Panc1 (cell line): Measurements from ENCODE around the gene DUSP10. TPM values are rescaled to one million over a fixed set of nuclear protein-coding genes. Genes with fewer than 3 reads are reported as not detected.

ENCODE experiments used
- ATAC-seq: fragments of 200-7000 bp; cut with Tn5 transposase; 2 replicates; pipeline ENCODE4 v1.9.1; 2020; ENCODE audit warnings: mild to moderate bottlenecking, moderate library complexity
- BruUV-seq: library from RNA; stranded (reverse); fragments of 400-500 nt; replicated peaks from 2 replicates; lab custom pipeline; 2021; lab: Mats Ljungman, UMichigan
- CTCF ChIA-PET: fragments of 300-600 bp; sonication (Branson Sonifier 250); formaldehyde crosslinking; loops from one replicate; lab custom pipeline; 2022; ENCODE audit warnings: antibody characterized with exemption; lab: Charles Lee
- POLR2A ChIA-PET: fragments of 300-600 bp; sonication (Branson Sonifier 250); formaldehyde crosslinking; loops from one replicate; lab custom pipeline; 2022; ENCODE audit warnings: antibody characterized with exemption; lab: Charles Lee
- DNase-seq: peaks from one replicate; pipeline ENCODE4 v3.0.0-alpha.2; 2010; ENCODE audit warnings: low read depth, low spot score
- H3K27ac ChIP-seq: 2 replicates; pipeline ENCODE4 v1.5.1; 2011; ENCODE audit warnings: mild to moderate bottlenecking, low read length, inconsistent platforms
- H3K27me3 ChIP-seq: fragments of 200-500 bp; sonication (Bioruptor generic); 2 replicates; pipeline ENCODE4 v1.6.0; 2014; ENCODE audit warnings: low read length, inconsistent platforms; ENCODE audit not compliant: control insufficient read depth, insufficient read depth
- H3K36me3 ChIP-seq: fragments of 200-500 bp; sonication (Bioruptor generic); 2 replicates; pipeline ENCODE4 v1.5.1; 2014; ENCODE audit warnings: inconsistent platforms, mild to moderate bottlenecking, low read length, moderate library complexity; ENCODE audit not compliant: control insufficient read depth, insufficient read depth
- H3K4me1 ChIP-seq: 2 replicates; pipeline ENCODE4 v1.5.1; 2011; ENCODE audit warnings: inconsistent platforms, mild to moderate bottlenecking, low read length, moderate library complexity; ENCODE audit not compliant: control insufficient read depth, insufficient read depth
- H3K4me3 ChIP-seq, 2 experiments: 2 replicates each; pipeline ENCODE4 v1.5.1; 2011 to 2012; ENCODE audit warnings: low read depth in 2 of 2, low read length in 2 of 2, mild to moderate bottlenecking in 2 of 2, inconsistent platforms in 1 of 2, moderate library complexity in 1 of 2
- H3K9me3 ChIP-seq: fragments of 200-500 bp; sonication (Bioruptor generic); 2 replicates; pipeline ENCODE4 v1.5.1; 2014; ENCODE audit warnings: low read depth, mild to moderate bottlenecking, inconsistent platforms, low read length, moderate library complexity; ENCODE audit not compliant: control insufficient read depth, insufficient read depth
- CTCF ChIP-seq: fragments of 450-650 bp; IDR thresholded peaks from 2 replicates; pipeline ENCODE4 v1.5.1; 2017; ENCODE audit warnings: mild to moderate bottlenecking
- POLR2AphosphoS5 ChIP-seq: IDR thresholded peaks from 2 replicates; pipeline ENCODE4 v1.6.1; 2012; ENCODE audit warnings: mild to moderate bottlenecking, low read depth, low read length, moderate library complexity
- SIN3A ChIP-seq: IDR thresholded peaks from 2 replicates; pipeline ENCODE4 v1.6.1; 2012; ENCODE audit warnings: low read depth, mild to moderate bottlenecking, low read length, moderate library complexity, borderline replicate concordance; ENCODE audit not compliant: insufficient read depth
- TCF7L2 ChIP-seq: IDR thresholded peaks from 2 replicates; pipeline ENCODE4 v1.6.1; 2011; ENCODE audit warnings: mild to moderate bottlenecking, low read depth, low read length, inconsistent platforms
- in situ Hi-C: cut with HindIII; loops from 2 replicates; pipeline ENCODE4 v1.10.0; 2016; ENCODE audit warnings: low sequenced_read_pairs, low pct_unique_long_range_greater_than_20kb
- intact Hi-C: fragments of 100-400 bp; cut with micrococcal nuclease; formaldehyde crosslinking; loops from one replicate; pipeline ENCODE4 v1.10.0; 2022; ENCODE audit not compliant: unreplicated experiment
- total RNA-seq: library from RNA; stranded (reverse); gene quantifications from one replicate; pipeline ENCODE4 v1.2.1, GENCODE V29; 2021; ENCODE audit not compliant: unreplicated experiment
- TF ChIP-seq, protein P1 (sequence below), 2 experiments: IDR thresholded peaks; 2 replicates each; pipeline ENCODE4 v1.6.1; 2011 to 2012; ENCODE audit warnings: low read depth in 2 of 2, control low read depth in 1 of 2, low read length in 1 of 2, mild to moderate bottlenecking in 1 of 2, moderate library complexity in 1 of 2; ENCODE audit not compliant: insufficient read depth in 1 of 2

DUSP10 gene
- total RNA-seq, 1 experiment from 2014 or later, result 1.4 TPM

DNA sequence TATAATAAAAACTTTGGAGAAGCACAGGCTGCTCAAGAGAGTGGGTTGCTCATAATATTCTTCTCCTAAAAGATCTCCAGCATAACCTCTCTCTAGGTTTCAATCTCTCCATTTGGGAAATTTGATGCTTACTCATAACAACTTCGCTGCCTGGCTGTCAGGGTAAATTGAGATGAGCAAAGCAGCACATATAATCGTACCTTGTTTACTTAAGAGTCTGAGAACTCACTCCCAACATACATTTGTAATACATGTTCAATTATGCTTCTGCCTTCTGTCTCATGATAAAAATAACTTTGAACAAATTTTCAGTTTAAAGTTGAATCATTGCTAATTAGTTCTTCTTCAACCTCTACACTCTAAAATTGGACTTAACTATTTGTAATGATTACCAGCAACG, 68.9 kb downstream of the DUSP10 start:
- intact Hi-C loops (no loop called here), in situ Hi-C loops (no loop called here)
- Histone ChIP-seq H3K4me1 (no peaks in the 10 kb centered on the region), H3K27me3 (no peaks in the 10 kb centered on the region), H3K27ac (no peak overlapping the region), H3K9me3 (no peaks in the 10 kb centered on the region), H3K4me3 (no peak overlapping the region), H3K36me3 (no peaks in the 10 kb centered on the region)
- no TSS peak for BruUV-seq
- TF ChIP-seq CTCF (no peak), POLR2AphosphoS5 (no peak), TCF7L2 (no peak), SIN3A (no peak)
- TF ChIP-seq, protein P1, sequence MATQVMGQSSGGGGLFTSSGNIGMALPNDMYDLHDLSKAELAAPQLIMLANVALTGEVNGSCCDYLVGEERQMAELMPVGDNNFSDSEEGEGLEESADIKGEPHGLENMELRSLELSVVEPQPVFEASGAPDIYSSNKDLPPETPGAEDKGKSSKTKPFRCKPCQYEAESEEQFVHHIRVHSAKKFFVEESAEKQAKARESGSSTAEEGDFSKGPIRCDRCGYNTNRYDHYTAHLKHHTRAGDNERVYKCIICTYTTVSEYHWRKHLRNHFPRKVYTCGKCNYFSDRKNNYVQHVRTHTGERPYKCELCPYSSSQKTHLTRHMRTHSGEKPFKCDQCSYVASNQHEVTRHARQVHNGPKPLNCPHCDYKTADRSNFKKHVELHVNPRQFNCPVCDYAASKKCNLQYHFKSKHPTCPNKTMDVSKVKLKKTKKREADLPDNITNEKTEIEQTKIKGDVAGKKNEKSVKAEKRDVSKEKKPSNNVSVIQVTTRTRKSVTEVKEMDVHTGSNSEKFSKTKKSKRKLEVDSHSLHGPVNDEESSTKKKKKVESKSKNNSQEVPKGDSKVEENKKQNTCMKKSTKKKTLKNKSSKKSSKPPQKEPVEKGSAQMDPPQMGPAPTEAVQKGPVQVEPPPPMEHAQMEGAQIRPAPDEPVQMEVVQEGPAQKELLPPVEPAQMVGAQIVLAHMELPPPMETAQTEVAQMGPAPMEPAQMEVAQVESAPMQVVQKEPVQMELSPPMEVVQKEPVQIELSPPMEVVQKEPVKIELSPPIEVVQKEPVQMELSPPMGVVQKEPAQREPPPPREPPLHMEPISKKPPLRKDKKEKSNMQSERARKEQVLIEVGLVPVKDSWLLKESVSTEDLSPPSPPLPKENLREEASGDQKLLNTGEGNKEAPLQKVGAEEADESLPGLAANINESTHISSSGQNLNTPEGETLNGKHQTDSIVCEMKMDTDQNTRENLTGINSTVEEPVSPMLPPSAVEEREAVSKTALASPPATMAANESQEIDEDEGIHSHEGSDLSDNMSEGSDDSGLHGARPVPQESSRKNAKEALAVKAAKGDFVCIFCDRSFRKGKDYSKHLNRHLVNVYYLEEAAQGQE (IDR thresholded peaks at IDR 0.05; ENCODE audit: insufficient read depth in 1 of 2, low read depth in 2 of 2, low read length in 1 of 2), result no peak
- POLR2A ChIA-PET, result no interaction called here
- ATAC-seq (no peak), DNase-seq (no peak)
- CTCF ChIA-PET, result no interaction called here

DNA sequence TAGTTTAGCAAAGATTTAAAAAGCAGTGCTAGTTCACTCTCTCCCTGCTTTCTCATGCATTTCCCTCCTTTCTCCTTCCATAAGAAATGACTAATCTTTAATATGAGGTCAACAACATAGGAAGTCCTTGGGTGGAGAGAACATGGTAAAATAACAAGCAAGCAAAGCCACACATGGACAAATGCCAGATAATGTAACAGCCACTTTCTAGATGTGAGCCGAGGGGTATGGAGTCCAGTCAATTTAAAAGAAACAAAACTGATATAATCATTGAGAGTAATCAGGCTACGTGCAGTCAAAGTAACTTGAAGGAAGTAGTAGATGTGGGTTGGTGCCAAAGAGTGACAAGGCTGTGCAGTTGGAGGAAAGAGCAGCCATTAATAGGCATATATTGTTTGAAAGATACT, 69.6 kb downstream of the DUSP10 start:
- in situ Hi-C loops, result no loop called here
- Histone ChIP-seq H3K27me3 (no peaks in the 10 kb centered on the region), H3K4me1 (no peaks in the 10 kb centered on the region), H3K27ac (no peak overlapping the region), H3K4me3 (no peak overlapping the region), H3K9me3 (no peaks in the 10 kb centered on the region), H3K36me3 (no peaks in the 10 kb centered on the region)
- ATAC-seq (no peak), DNase-seq (no peak)
- BruUV-seq, result no TSS peak
- ChIA-PET POLR2A (no interaction called here), CTCF (no interaction called here)
- TF ChIP-seq POLR2AphosphoS5, result no peak
- TF ChIP-seq TCF7L2, result no peak
- TF ChIP-seq SIN3A, result no peak
- TF ChIP-seq CTCF, result no peak
- TF ChIP-seq, protein P1 (IDR thresholded peaks at IDR 0.05; ENCODE audit: insufficient read depth in 1 of 2, low read depth in 2 of 2, low read length in 1 of 2), result no peak
- intact Hi-C loops, result no loop called here
